COLO829 (cell line): Measurements from ENCODE around the gene INSC.

Source experiments
- DNase-seq: peaks from one replicate; pipeline ENCODE4 v3.0.0; 2012; ENCODE audit warnings: low spot score

Gene INSC

GRCh38 chr11:15293975-15294620 is 179.4 kb downstream of the INSC start:
- DNase-seq = no peak

- DNase-seq = no peak
These were observed 181.0 kb downstream of the INSC start for GRCh38 chr11:15295695-15296094.
